Osteoblast (primary cell): ENCODE results near the gene BCL11A. TPM values are rescaled to one million over a fixed set of nuclear protein-coding genes. Genes with fewer than 3 reads are reported as not detected.

Source experiments
- DNase-seq: peaks from one replicate; pipeline ENCODE4 v3.0.0; 2011; ENCODE audit warnings: low spot score, mixed read lengths; ENCODE audit not compliant: insufficient read length; ENCODE audit errors: missing footprints
- H2AFZ ChIP-seq: 2 replicates; pipeline ENCODE4 v1.6.0; 2011; ENCODE audit warnings: mild to moderate bottlenecking, low read length
- H3K27ac ChIP-seq: 2 replicates; pipeline ENCODE4 v1.5.1; 2011; ENCODE audit warnings: mild to moderate bottlenecking, low read depth, low read length, moderate library complexity
- H3K27me3 ChIP-seq: 2 replicates; pipeline ENCODE4 v1.6.0; 2012; ENCODE audit warnings: mild to moderate bottlenecking, control low read depth, inconsistent platforms, low read length, moderate library complexity; ENCODE audit not compliant: insufficient read depth
- H3K36me3 ChIP-seq: 2 replicates; pipeline ENCODE4 v1.5.1; 2011; ENCODE audit warnings: mild to moderate bottlenecking, low read length, control low read depth, moderate library complexity; ENCODE audit not compliant: insufficient read depth
- H3K4me1 ChIP-seq: 2 replicates; pipeline ENCODE4 v1.5.1; 2011; ENCODE audit warnings: mild to moderate bottlenecking, low read length, control low read depth, moderate library complexity; ENCODE audit not compliant: insufficient read depth
- H3K4me2 ChIP-seq: 2 replicates; pipeline ENCODE4 v1.6.0; 2011; ENCODE audit warnings: mild to moderate bottlenecking, low read length; ENCODE audit not compliant: insufficient read depth
- H3K4me3 ChIP-seq: fragments of 200-600 bp; sonication (generic); 3 replicates; pipeline ENCODE4 v1.5.1; 2012; ENCODE audit warnings: mild to moderate bottlenecking, low read length, inconsistent platforms; ENCODE audit not compliant: insufficient read depth
- H3K79me2 ChIP-seq: 2 replicates; pipeline ENCODE4 v1.6.0; 2012; ENCODE audit warnings: mild to moderate bottlenecking, low read length, control low read depth, inconsistent platforms; ENCODE audit not compliant: insufficient read depth
- H3K9me3 ChIP-seq: 2 replicates; pipeline ENCODE4 v1.5.1; 2011; ENCODE audit warnings: low read depth, low read length, control low read depth
- H4K20me1 ChIP-seq: 2 replicates; pipeline ENCODE4 v1.6.0; 2012; ENCODE audit warnings: mild to moderate bottlenecking, low read length, control low read depth; ENCODE audit not compliant: insufficient read depth
- CTCF ChIP-seq: IDR thresholded peaks from 2 replicates; pipeline ENCODE4 v1.5.1; 2011; ENCODE audit warnings: mild to moderate bottlenecking, low read depth, low read length, moderate library complexity; ENCODE audit errors: extremely low read depth
- total RNA-seq: library from RNA; depleted of rRNA; stranded (reverse); fragments of >200 nt; gene quantifications from 2 replicates; pipeline ENCODE4 v1.2.3, GENCODE V29; 2012

Gene BCL11A
- total RNA-seq, 1 donor: 1.4 TPM

GRCh38 chr2:60407398-60407797 is 146.1 kb downstream of the BCL11A start:
- Histone ChIP-seq H3K9me3 (no peaks in the 10 kb centered on the region), H3K4me3 (no peak overlapping the region), H4K20me1 (no peaks in the 10 kb centered on the region), H3K4me1 (no peaks in the 10 kb centered on the region), H3K36me3 (no peaks in the 10 kb centered on the region), H2AFZ (no peak overlapping the region), H3K4me2 (no peak overlapping the region), H3K27me3 (no peaks in the 10 kb centered on the region), H3K79me2 (no peaks in the 10 kb centered on the region), H3K27ac (no peak overlapping the region)
- no peak for DNase-seq
- TF ChIP-seq CTCF: no peak

- DNase-seq: no peak
- no peak for TF ChIP-seq CTCF
Measured at GRCh38 chr2:60406192-60406591, 147.3 kb downstream of the BCL11A start.

GRCh38 chr2:60405271-60405919 is 148.1 kb downstream of the BCL11A start:
- Histone ChIP-seq H3K4me3 (no peak overlapping the region), H3K79me2 (no peaks in the 10 kb centered on the region), H4K20me1 (no peaks in the 10 kb centered on the region), H3K27me3 (no peaks in the 10 kb centered on the region), H3K4me1 (no peaks in the 10 kb centered on the region), H2AFZ (no peak overlapping the region), H3K27ac (no peak overlapping the region), H3K4me2 (no peak overlapping the region), H3K36me3 (no peaks in the 10 kb centered on the region), H3K9me3 (no peaks in the 10 kb centered on the region)
- no peak for TF ChIP-seq CTCF
- peak; percentile 51 for DNase-seq

More at GRCh38 chr2:60406192-60406591, 147.3 kb downstream of the BCL11A start:
- Histone ChIP-seq H3K4me1 (no peaks in the 10 kb centered on the region), H3K36me3 (no peaks in the 10 kb centered on the region), H3K27me3 (no peaks in the 10 kb centered on the region), H3K79me2 (no peaks in the 10 kb centered on the region), H3K27ac (no peak overlapping the region), H3K4me3 (no peak overlapping the region), H3K4me2 (no peak overlapping the region), H4K20me1 (no peaks in the 10 kb centered on the region), H3K9me3 (no peaks in the 10 kb centered on the region), H2AFZ (no peak overlapping the region)

Other genes starting within 250 kb of the BCL11A start
- gene PAPOLG, start 202.6 kb upstream of the BCL11A start, total RNA-seq: 17.7 and 19.9 TPM in 2 replicates